ENCODE measurements around the gene ARHGEF1.

Gene ARHGEF1

DNA sequence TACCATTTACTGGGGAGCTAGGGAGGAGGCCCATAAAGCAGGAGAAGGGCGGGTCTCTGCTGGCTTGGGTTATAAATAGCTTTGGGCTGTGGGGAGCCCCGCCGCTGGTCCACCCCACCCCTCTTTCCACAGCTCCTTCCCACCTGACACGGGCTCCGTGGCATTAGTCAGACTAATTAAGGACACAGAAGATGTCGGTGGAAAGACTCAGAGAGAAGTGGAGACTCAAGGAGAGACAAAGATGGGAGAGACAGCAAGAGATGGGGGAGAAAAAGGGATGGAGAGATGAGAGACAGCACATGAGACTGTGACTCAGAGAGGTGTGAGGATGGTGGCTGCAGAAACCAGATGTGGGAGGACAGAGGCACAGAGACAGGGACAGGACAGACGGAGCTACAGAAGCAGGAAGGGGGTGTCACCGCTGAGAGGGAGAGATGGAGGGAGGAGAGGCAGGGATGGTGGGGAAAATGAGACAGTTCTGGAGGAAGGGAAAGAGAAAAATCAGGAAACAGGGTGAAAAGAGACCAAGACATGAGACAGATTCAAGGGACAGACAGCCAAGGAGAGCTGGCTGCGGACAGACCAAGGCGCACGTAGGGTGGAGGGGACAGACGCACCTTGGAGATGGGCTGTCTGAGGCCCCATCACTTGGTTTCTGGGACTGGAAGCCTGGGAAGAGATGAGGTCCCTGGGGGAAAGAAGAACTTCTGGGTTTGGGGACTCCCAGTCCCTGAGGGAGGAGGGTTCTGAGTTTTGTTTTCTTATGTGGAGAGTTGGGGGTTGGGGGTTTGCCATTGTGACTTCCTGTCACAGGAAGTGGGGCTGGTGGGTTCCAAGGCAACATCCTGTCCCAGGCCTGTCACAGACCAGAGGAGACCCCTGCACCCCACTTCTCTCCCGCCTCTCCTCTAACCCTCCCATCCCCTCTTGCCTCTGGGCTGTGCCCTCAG, 4.1 kb downstream of the ARHGEF1 start:
- peak; percentile 84 for DNase-seq

DNA sequence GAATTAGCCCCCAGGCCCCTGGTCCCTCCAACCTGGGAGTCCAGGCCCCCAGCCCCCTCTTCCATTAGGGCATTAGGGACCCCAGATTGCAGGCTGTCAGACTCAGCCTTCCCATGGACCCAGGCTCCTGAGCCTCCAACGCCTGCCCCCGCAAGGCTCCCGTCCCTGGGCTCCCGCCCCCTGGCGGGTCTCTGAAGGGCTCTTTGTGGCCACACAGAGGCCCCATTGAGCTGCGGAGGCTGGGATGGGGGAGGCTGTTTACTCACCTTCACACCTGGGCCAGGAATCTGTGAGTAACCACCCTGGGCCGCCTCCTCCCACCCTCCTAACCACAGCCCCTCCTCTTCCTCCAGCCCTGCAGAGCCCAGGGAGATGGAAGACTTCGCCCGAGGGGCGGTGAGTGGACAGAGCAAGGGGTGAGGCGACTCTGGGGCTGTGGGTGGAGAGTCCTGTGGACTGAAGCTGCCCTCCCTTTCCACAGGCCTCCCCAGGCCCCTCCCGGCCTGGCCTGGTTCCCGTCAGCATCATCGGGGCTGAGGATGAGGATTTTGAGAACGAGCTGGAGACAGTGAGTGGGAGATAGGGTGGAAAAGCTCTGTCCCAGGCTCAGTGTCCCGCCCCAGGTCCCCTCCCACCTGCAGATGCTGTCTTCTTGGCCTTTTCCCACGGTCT, 4.9 kb downstream of the ARHGEF1 start:
- peak; percentile 94 for DNase-seq

DNA sequence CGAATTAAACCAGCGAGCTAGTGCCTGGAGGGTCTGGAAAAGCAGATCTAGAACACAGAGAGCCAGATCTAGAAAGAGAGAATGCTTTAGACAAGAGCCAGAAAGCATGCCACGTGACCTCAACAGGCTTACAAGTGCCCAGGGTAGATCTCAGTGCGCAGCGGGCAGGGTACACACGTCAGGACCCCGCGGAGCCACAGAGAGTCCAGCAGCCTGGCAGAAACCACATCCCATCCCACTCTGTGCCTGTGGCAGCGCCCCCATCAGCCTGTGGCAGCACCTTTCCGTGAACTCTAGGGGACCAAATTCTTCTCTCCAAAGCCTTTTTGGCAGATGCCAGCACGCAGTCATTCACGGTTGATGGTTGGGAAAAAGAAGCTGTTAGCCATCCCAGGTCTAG, 5.9 kb downstream of the ARHGEF1 start:
- no peak for DNase-seq

DNA sequence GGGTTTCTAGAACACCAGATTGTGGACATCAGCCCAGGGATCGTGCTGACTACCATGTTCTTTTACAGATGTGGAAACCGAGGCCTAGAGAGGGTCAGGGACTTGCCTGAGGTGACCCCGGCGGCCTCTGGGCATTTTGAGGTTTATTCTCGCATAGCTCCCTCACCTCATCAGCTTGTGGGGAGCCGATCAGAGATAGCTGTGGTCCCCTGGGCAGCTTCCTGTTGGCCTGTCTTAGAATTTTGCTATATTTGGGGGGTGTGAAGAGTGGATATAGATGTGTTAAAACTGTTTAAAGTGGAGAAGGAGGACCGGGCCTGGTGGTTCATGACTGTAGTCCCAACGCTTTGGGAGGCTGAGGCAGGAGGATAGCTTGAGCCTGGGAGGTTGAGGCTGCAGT, 6.9 kb downstream of the ARHGEF1 start:
- DNase-seq, result no peak

DNA sequence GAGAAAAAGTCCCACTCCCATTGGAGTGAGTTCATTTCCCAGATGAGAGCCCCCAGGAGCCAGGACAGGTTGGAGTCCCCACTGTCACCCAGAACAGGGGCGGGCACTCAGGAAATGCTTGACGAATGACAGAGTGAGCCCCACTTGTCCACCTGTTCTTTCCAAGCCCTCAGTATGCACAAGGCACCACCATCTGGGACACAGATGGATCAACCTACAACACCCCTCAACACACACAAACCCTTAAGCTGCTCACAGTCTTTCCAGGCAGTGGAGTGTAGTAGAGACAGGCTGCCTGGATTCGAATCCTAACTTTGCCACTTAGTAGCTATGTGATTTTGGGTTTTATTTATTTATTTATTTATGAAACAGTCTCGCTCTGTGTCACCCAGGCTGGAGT, 8.0 kb downstream of the ARHGEF1 start:
- no peak for DNase-seq

DNA sequence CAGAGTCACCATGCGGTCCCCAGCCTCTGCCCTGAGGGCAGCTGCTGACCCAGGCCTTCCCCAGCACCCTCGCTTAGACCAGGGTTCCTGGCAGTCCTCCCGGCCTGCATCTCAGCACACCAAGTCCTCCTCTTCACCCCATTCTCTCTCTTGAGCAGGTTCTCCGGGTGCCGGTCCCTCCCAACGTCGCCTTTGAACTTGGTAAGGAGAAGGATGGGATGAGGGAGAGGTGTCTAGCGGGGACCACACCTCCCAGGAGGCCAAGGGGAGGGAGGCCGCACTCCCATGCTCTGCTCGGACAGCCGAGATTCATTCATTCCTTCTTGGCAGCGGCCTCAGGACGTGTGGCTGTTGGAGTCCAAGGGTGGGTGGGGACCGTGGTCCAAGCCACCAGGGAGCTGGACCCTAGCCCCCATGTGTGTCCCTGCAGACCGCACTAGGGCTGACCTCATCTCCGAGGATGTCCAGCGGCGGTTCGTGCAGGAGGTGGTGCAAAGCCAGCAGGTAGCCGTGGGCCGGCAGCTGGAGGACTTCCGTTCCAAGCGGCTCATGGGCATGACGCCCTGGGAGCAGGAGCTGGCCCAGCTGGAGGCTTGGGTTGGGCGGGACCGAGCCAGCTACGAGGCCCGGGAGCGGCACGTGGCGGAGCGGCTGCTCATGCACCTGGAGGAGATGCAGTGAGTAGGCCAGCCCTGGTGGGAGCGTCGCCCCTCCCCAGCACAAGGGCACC, 9.4 kb downstream of the ARHGEF1 start:
- DNase-seq, result no peak

DNA sequence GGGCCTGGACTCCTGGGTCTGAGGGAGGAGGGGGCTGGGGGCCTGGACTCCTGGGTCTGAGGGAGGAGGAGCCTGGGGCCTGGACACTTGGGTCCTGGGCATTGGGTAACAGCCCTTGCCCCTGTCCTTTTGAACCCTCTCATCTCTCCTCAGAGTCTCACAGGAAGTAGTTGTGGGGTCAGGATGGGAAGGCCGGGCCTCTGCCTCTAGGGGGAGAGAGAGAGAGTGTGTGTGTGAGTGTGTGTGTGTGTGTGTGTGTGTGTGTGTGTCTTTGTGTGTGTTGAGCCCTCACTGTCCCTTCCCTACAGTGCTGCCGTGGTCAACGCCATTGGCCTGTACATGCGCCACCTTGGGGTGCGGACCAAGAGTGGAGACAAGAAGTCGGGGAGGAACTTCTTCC, 10.9 kb downstream of the ARHGEF1 start:
- no peak for DNase-seq

DNA sequence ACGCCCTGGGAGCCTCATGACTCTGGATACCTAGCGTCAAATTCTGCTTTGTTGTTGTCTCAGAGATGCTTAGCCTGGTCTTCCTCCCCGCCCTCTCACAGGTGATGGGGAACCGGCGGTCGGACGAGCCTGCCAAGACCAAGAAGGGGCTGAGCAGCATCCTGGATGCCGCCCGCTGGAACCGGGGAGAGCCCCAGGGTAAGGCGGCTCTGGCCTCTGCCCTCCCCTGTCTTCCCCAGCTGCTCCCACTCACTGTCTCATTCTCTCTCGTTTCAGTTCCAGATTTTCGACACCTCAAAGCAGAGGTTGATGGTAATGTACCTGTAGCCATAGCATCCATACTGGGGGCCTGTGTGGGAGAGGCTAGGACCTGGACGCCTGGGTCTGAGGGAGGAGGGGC, 11.4 kb downstream of the ARHGEF1 start:
- DNase-seq, result no peak

DNA sequence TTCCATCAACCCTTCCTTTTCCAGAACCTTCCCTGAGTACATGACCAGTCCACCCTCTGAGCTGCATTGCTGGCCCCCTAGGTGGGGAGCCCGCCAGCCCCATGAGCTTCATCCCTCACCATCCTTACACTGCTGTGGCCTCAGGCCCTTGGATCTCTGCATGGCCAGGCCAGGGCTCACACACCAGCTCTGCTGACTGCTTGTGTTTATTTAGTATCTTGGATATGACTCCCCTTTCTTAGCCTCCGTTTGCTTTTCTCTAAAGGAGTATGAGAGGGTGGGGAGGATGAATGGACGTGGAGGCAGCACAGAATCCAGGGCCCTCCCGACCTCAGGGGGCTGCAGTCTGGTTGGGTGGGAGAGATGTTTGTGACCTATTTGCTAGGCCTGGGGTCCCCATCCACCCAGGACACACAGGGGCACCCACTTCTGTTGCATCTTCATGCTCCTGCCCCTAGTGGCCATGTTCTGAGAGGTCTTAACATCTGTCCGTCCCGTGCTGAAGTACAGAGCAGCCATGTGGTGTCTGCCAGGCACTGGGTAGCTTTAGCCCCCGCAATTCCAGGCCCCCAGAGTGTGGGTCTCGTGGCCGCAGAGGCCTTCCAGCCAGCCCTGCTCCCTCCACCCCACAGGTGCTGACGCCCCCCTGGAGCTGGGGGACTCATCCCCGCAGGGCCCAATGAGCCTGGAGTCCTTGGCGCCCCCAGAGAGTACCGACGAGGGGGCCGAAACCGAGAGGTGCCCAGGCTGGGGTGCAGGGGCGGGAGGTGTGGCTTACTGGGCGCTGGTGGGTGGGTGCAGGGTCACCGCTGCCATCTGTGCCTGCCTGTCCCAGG, 13.0 kb downstream of the ARHGEF1 start:
- DNase-seq, result no peak

DNA sequence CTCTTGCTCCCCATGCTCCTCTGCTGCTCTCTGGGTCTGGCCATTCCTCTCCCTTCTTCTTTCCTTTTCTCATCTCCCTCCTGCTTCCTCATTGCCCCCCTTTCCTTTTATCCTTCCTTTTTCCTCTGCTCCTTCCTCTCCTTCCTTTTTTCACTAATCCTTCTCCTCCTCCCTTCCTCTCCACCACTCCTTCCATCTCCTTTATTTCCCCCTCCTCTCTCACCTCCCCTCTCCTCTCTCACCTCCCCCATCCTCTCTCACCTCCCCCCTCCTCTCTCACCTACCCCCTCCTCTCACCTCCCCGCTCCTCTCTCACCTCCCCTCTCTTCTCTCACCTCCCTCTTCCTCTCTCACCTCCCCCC, 13.6 kb downstream of the ARHGEF1 start:
- no peak for DNase-seq

DNA sequence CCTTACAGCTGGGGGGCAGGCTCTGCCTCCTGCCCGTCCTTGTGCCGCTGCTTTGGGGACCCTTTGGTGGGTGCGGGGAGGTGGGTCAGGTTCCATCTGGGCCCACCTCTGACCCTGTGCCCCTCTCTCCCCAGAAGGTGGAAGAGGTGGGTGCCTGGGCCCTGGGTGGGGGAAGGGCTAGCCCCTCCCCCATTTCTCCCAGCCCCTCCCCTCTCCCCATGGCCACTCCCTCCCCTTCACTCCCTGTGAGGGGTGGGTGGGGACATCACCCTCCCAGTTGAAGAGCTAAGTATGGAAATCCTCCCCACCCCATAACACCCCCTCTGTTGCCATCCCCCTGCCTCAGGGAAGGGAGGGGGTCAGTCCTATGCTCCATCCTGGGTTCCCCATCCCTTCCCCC, 14.2 kb downstream of the ARHGEF1 start:
- DNase-seq, result no peak

DNA sequence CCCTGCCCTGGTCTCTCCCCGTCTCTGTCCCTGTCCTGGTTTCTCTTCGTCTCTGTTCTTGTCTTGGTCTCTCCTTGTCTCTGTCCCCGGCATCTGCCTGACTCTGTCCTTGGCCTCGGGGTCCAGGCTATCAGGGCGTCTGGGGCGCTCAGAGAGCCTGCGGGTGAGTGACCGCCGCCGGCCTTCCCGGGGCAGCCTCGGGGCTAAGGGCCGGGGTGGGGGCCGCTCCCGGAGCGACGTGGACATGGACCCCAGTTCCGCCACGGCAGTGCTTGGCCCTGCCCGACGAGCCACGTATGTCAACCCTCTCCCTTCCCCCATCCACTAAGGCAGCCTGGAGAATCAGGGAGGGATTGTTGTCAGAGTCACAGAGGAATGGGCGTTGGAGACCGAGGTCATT, 14.8 kb downstream of the ARHGEF1 start:
- DNase-seq, result no peak

DNA sequence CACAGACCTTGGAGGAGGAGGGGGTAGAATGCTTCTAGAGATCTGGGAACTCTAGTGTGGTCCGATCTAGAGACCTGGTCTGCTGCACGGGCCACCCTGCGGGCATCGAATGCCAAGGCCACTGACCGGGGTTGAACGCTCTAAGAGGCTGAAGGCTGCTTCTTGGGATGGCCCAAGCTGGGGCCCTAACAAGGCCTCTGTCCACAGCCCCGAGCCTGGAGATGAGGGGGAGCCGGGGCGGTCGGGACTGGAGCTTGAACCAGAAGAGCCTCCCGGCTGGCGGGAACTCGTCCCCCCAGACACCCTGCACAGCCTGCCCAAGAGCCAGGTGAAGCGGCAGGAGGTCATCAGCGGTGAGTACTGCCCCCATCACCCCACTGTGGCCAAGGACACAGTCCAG, 15.3 kb downstream of the ARHGEF1 start:
- no peak for DNase-seq

DNA sequence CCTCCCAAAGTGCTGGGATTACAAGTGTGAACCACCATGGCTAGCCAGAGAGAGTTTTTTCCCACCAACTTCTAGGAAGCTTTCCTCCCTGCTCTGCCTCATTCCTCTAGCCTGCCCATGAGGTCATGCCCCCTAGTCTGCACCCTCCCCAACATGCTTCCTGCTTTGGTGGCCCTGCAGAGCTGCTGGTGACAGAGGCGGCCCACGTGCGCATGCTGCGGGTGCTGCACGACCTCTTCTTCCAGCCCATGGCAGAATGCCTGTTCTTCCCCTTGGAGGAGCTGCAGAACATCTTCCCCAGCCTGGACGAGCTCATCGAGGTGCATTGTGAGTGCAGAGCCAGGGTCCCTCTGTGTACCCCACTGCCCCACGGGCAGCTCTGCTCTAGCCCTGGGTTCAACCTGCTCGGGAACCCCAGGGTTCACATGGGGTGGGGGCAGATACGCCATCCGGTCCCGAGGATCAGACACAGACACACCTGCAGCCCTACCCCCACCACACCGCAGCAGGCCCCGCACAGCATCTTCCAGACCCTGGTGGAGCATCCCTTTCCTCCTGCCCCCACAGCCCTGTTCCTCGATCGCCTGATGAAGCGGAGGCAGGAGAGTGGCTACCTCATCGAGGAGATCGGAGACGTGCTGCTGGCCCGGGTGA, 18.9 kb downstream of the ARHGEF1 start:
- no peak for DNase-seq

DNA sequence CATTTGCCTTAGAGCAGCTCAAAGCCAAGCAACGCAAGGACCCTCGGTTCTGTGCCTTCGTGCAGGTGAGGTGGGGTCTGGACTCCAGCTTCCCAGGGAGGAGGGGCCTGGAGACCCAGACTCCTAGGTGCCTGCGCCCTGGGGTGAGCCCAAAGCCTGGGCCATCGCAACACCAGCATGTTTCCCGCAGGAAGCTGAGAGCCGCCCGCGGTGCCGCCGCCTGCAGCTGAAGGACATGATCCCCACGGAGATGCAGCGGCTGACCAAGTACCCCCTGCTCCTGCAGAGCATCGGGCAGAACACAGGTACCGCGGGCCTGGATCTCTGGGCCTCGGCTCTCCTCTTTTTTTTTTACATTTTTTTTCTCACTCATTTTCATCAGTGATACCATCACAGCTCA, 19.6 kb downstream of the ARHGEF1 start:
- DNase-seq, result no peak

DNA sequence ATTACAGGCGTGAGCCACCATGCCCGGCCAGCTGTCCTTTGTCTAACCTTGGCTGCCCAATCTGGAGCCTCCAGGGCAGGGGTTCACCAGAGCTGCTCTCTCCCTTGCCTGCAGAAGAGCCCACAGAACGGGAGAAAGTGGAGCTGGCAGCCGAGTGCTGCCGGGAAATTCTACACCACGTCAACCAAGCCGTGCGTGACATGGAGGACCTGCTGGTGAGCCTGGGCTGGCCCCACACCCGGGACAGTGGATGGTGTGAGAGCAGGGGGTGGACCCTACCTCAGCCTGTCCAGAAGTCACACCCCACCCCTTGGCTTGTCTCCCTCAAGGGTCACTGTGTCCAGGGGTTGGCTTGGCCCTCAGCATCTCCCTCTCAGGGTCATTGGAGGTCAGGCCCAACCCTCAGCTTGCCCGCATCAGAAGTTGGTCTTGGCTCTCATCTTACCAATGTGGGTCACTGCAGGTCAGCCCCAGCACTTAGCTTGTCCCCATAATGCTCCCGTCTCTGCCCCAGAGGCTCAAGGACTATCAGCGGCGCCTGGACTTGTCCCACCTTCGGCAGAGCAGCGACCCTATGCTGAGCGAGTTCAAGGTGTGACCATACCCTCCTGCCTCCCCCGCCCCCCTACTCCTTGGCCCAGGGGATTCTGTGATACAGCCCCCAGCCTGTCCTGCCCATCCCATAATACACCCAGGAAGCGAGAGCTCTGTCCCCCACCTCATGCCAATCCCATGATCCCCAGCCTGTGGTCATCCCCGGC, 20.4 kb downstream of the ARHGEF1 start:
- no peak for DNase-seq

DNA sequence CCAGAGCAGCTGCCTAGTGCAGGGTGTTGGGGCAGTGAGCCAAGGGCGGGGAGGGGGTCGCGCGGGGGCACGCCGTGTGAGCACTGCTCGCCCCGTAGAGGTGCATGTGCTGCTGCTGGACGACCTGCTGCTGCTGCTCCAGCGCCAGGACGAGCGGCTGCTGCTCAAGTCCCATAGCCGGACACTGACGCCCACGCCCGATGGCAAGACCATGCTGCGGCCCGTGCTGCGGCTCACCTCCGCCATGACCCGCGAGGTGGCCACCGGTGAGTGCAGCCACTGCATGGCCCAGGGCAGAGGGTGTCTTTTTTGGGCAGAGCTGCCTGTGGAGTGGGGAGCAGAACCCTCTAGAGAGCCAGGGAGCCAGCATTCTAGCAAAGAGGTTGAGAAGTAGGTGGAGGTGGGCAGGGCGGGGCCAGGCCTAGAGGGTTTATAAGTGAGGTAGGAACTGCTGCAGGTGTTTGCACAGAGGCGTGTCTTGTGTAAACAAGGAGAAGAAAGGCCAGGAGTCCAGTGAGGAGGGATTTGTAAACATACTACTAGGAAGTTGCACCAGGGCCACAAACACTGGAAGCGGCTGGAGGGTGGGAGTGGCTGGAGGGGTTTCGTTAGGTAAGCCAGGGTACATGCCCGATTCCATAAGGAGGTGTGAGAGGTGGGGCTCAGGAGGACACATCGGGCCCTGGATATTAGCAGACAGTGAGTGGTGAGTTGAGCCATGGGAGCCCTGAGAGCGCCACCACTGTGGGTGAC, 21.3 kb downstream of the ARHGEF1 start:
- DNase-seq, result no peak

DNA sequence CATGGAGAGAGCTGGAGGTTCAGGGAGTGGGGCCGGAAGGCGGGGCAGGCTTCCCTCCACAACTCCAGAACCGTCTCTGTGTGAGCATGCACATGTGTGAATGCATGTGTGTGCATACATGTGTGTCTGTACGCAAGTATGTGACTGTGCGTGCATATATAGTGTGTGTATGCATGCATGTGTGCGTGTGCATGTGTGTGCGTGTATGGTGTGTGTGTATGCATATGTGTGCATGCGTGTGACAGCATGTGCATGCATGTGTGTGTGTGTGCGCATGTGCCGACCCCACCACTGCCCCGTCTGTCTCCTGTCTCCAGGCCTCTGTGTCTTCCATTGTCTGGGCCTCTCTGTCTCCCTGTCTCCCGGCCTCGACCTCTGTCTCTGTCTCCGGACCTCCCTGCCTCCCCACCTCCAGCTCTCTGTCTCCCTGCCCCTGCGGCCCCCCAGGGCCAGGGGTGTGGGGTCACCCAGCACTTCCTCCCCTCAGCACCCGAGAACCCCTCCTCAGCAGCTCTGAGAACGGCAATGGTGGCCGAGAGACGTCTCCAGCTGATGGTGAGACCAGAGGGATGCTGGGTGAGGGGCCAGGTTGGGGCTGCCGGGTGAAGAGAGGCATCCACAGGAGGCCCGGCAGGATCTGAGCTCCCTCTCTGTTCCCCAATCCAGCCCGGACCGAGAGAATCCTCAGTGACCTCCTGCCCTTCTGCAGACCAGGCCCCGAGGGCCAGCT, 22.5 kb downstream of the ARHGEF1 start:
- no peak for DNase-seq

DNA sequence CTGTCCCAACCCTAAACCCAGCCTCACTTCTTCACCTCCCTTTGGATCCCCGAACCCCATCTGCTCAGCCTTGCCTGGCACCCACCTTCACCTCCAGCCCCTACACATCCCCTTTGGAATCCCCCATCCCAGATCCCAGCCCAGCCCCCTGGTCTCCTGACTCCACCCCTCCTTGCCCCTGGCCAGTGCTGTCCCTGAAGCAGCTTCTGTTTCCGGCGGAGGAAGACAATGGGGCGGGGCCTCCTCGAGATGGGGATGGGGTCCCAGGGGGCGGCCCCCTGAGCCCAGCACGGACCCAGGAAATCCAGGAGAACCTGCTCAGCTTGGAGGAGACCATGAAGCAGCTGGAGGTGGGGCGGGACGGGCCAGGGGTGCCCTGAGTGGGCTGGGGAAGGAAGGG, 23.3 kb downstream of the ARHGEF1 start:
- no peak for DNase-seq

Data from activated effector memory CD4-positive, alpha-beta T cell treated with anti-CD3 and anti-CD28 coated beads, Interleukin-2, amount 50 U/mL, for 16 hours (primary cell).